Spinal cord (tissue), 10 donors: ENCODE results near the gene NLRC3. TPM values are rescaled to one million over a fixed set of nuclear protein-coding genes. Genes with fewer than 3 reads are reported as not detected.
"Not testable (repeated sequence)": the region's sequence is repeated elsewhere in the genome, so short reads cannot be mapped to it uniquely, and the experiment has no call there.

Experiments used
- DNase-seq, 6 donors: peaks; one replicate each; pipeline versions ENCODE4 v3.0.0 to v3.0.0-alpha.2; 2013 to 2015; ENCODE audit warnings: low spot score in 6 of 6, low read depth in 4 of 6
- H3K27ac ChIP-seq: one replicate; pipeline ENCODE4 v1.5.1; 2013; ENCODE audit warnings: low read depth, low read length, control low read depth
- H3K27me3 ChIP-seq: one replicate; pipeline ENCODE4 v1.6.1; 2013; ENCODE audit warnings: low read length; ENCODE audit not compliant: control insufficient read depth, insufficient read depth
- H3K36me3 ChIP-seq: one replicate; pipeline ENCODE4 v1.6.1; 2013; ENCODE audit warnings: low read length; ENCODE audit not compliant: control insufficient read depth, insufficient read depth
- H3K4me1 ChIP-seq: one replicate; pipeline ENCODE4 v1.6.1; 2013; ENCODE audit warnings: low read length; ENCODE audit not compliant: control insufficient read depth, insufficient read depth
- H3K4me3 ChIP-seq: one replicate; pipeline ENCODE4 v1.5.1; 2013; ENCODE audit warnings: low read depth, low read length, control low read depth
- H3K9me3 ChIP-seq: one replicate; pipeline ENCODE4 v1.6.1; 2013; ENCODE audit warnings: low read length; ENCODE audit not compliant: control insufficient read depth, insufficient read depth
- WGBS: methylation state at CpG from one replicate; pipeline ENCODE4 v1.1.5; 2013; ENCODE audit warnings: missing lambda C conversion rate; ENCODE audit not compliant: insufficient coverage; 5-methylcytosine and 5-hydroxymethylcytosine counted together
- polyA plus RNA-seq, 2 donors: library from polyadenylated mRNA; unstranded; fragments of 120-200 nt; gene quantifications; one replicate each; pipeline ENCODE4 v1.2.1, GENCODE V29; 2013; ENCODE audit not compliant: insufficient read length in 2 of 2
- total RNA-seq, 2 donors: library from RNA; depleted of rRNA in 1 of 2; stranded (reverse); fragments of 120-200 nt in 1 of 2; fragments of >200 nt in 1 of 2; gene quantifications; one replicate each; pipeline versions ENCODE4 v1.2.3 to v1.2.4, GENCODE V29; 2013 to 2014
- donor health status: healthy.

NLRC3 gene
- total and polyA plus RNA-seq, 4 donors: 0.59 to 3.3 (median 1.6) TPM

- Histone ChIP-seq H3K4me3 (peak overlapping the region; percentile 92), H3K27me3 (no peaks in the 10 kb centered on the region), H3K27ac (peak overlapping the region; percentile 78), H3K9me3 (no peaks in the 10 kb centered on the region), H3K36me3 (peaks cover 16% of the 10 kb centered on the region), H3K4me1 (peaks cover 15% of the 10 kb centered on the region)
- WGBS: 0% methylated on average over 7 of the region's 10 CpGs
- DNase-seq: peak in 3 of 6 donors; percentile 0 to 14 (median 4)
Observed at GRCh38 chr16:3610698-3611145, 33.5 kb upstream of the NLRC3 start.

DNA sequence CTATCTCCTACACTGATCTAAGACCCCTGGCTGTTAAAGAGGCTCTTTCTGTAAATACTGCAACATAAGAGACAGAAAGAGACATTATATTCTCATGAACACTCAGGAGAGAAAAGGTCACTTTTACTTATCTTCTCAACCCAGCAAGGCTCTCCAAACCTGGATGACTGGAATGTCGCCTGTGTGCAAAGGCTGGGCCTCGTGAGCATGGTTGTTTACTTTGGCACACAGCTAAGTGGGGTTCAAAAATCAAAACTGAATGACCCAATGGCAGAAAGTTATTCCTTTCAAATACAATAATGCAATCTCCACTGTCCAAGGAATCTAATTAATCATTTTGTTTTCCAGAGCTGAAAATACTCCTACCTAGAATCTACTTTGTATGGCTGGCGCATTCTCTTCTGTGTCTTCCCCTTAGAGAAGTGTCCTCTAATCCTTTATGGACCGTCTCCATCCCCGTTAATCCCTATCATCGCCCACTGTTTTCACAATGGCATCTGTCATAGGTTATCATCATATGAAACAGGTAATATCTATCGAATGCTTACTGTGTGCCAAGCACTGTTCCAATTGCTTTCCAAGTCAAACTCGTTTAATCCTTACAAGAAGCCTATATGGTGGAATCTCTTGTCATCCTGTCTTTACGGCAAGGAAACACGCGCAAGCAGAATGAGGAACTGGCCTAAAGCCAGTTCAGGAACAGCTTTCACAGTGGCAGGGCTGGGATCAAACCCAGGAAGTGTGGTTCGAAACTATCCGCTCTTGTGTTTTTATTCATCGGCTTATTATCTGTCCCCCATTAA is 32.9 kb upstream of the NLRC3 start:
- H3K27me3 ChIP-seq: no peaks in the 10 kb centered on the region
- DNase-seq: peak in 1 of 6 donors; percentile 9
- peaks cover 18% of the 10 kb centered on the region for H3K36me3 ChIP-seq
- no peaks in the 10 kb centered on the region for H3K9me3 ChIP-seq
- peak overlapping the region; percentile 92 for H3K4me3 ChIP-seq
- peaks cover 15% of the 10 kb centered on the region for H3K4me1 ChIP-seq
- WGBS: 76% methylated on average over 11 of the region's 14 CpGs
- H3K27ac ChIP-seq: no peak overlapping the region

GRCh38 chr16:3608976-3609375 is 31.8 kb upstream of the NLRC3 start:
- 94% methylated on average over 10 of the region's 13 CpGs for WGBS
- not testable (repeated sequence) for DNase-seq, H3K27ac ChIP-seq, H3K9me3 ChIP-seq, H3K27me3 ChIP-seq, H3K4me3 ChIP-seq
- H3K4me1 ChIP-seq: peaks cover 15% of the 10 kb centered on the region
- peaks cover 26% of the 10 kb centered on the region for H3K36me3 ChIP-seq

DNA sequence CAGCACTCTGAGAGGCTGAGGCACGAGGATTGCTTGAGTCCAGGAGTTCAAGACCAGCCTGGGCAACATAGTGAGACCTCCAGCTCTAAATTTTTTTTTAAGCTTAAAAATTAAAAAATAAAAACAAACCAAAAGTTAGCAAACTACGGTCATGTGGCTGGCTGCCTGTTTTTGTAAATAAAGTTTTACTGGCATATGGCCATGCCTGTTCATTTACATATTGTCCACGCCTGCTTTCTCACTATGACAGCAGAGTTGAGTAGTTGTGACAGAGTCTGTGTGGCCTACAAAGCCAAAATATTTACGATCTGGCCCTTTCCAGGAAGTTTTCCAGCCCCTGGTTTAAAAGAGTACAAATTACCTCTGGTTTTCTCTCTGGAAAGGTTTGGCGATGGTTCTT is 30.9 kb upstream of the NLRC3 start:
- WGBS: 88% methylated on average over 1 of the region's 5 CpGs
- DNase-seq: no peak
- H3K27ac ChIP-seq: no peak overlapping the region
- no peaks in the 10 kb centered on the region for H3K9me3 ChIP-seq
- H3K4me1 ChIP-seq: peaks cover 15% of the 10 kb centered on the region
- H3K27me3 ChIP-seq: no peaks in the 10 kb centered on the region
- H3K4me3 ChIP-seq: no peak overlapping the region
- peaks cover 35% of the 10 kb centered on the region for H3K36me3 ChIP-seq

- Histone ChIP-seq H3K9me3 (no peaks in the 10 kb centered on the region), H3K27me3 (no peaks in the 10 kb centered on the region), H3K4me1 (peaks cover 15% of the 10 kb centered on the region), H3K27ac (no peak overlapping the region), H3K36me3 (peaks cover 39% of the 10 kb centered on the region), H3K4me3 (no peak overlapping the region)
- no peak for DNase-seq
- WGBS: no CpG with 5 or more reads among the region's 2 CpGs
Observed at GRCh38 chr16:3607634-3608033, 30.4 kb upstream of the NLRC3 start.

GRCh38 chr16:3607161-3607560 is 30.0 kb upstream of the NLRC3 start:
- H3K9me3 ChIP-seq: no peaks in the 10 kb centered on the region
- peaks cover 10% of the 10 kb centered on the region for H3K4me1 ChIP-seq
- no peaks in the 10 kb centered on the region for H3K27me3 ChIP-seq
- H3K4me3 ChIP-seq: no peak overlapping the region
- H3K36me3 ChIP-seq: peaks cover 44% of the 10 kb centered on the region
- 83% methylated on average over 4 of the region's 7 CpGs for WGBS
- DNase-seq: no peak
- H3K27ac ChIP-seq: no peak overlapping the region

DNA sequence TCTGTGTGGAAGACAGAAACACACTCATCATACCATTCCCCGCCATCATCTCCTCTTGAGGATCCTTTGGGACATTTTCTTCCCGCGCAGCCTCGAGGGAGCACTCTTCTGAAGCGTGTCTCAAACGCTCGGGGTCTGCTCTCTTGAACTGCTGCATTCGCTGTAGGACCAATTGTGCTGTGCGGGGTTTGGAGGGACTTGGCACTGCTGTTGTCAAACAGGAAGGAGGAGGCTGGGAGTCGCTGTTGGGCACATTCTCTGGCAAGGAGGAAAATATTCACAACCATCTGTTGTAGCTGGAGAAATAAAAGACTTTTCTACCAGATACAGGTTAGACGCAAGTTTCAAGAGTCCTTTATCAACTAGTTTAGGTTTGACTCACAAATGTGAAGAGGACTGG is 29.2 kb upstream of the NLRC3 start:
- peaks cover 6% of the 10 kb centered on the region for H3K4me1 ChIP-seq
- H3K9me3 ChIP-seq: no peaks in the 10 kb centered on the region
- WGBS: 92% methylated on average over 6 of the region's 11 CpGs
- peaks cover 51% of the 10 kb centered on the region for H3K36me3 ChIP-seq
- H3K27ac ChIP-seq: no peak overlapping the region
- no peak overlapping the region for H3K4me3 ChIP-seq
- DNase-seq: peak in 1 of 6 donors; percentile 41
- no peaks in the 10 kb centered on the region for H3K27me3 ChIP-seq

DNA sequence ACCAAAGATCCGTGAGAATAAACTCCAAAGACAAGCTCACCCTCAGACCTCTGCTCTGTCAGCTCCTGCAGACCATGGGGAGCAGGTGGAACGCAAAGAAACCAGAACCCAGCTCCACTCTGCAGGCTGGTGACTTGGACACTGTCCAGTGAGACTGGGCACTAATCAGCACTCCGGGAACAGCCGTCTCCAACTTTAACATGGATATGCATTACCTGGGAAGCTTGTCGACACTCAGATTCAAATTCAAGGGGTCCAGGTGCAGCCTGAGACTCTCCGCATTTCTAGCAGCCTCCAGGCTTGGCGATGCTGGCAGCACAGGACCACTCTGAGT is 25.1 kb upstream of the NLRC3 start:
- DNase-seq: no peak
- Histone ChIP-seq H3K36me3 (peaks cover 89% of the 10 kb centered on the region), H3K27me3 (no peaks in the 10 kb centered on the region), H3K9me3 (no peaks in the 10 kb centered on the region), H3K27ac (no peak overlapping the region), H3K4me1 (peaks cover under 1% of the 10 kb centered on the region), H3K4me3 (no peak overlapping the region)
- 93% methylated on average over 7 of the region's 7 CpGs for WGBS

GRCh38 chr16:3601614-3602319 is 24.6 kb upstream of the NLRC3 start:
- Histone ChIP-seq H3K4me3 (no peak overlapping the region), H3K27ac (no peak overlapping the region), H3K36me3 (peaks cover 92% of the 10 kb centered on the region), H3K9me3 (no peaks in the 10 kb centered on the region), H3K27me3 (no peaks in the 10 kb centered on the region), H3K4me1 (no peaks in the 10 kb centered on the region)
- DNase-seq: no peak
- 90% methylated on average over 12 of the region's 13 CpGs for WGBS

DNA sequence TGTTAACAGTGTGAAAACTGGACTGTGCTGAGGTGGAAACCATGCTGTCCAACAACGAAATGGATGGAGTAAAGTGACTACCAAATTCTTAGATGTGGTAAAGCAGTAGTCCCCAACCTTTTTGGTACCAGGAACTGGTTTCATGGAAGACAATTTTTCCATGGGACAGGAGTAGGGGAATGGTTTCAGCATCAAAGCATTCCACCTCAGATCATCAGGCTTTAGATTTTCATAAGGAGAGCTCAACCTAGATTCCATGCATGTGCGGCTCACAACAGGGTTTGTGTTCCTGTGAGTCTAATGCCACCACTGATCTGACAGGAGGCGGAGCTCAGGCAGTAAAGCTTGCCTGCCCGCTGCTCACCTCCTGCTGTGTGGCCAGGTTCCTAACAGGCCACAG is 22.7 kb upstream of the NLRC3 start:
- Histone ChIP-seq H3K27ac (no peak overlapping the region), H3K4me1 (no peaks in the 10 kb centered on the region), H3K36me3 (peaks cover 99% of the 10 kb centered on the region), H3K9me3 (no peaks in the 10 kb centered on the region), H3K27me3 (no peaks in the 10 kb centered on the region), H3K4me3 (no peak overlapping the region)
- no peak for DNase-seq
- WGBS: 98% methylated on average over 4 of the region's 4 CpGs
